Measurements from ENCODE around the gene PRM3.

The PRM3 gene

GRCh38 chr16:11272921-11273720 lies at the start of gene PRM3:
PRM3 (minus strand) TSS chr16:11273629; CDS start chr16:11273595, 34 bp downstream.
- no peak for DNase-seq (ENCODE audit: low read depth, low spot score)

GRCh38 chr16:11322823-11323222 lies 49.4 kb upstream of the PRM3 start:
- no peak for DNase-seq (ENCODE audit: low read depth, low spot score)

- no peak for DNase-seq (ENCODE audit: low read depth, low spot score)
Measured at GRCh38 chr16:11321662-11322061, 48.2 kb upstream of the PRM3 start.

GRCh38 chr16:11320170-11320569 lies 46.7 kb upstream of the PRM3 start:
- DNase-seq (ENCODE audit: low read depth, low spot score), result no peak

- no peak for DNase-seq (ENCODE audit: low read depth, low spot score)
Measured at GRCh38 chr16:11319529-11320146, 46.2 kb upstream of the PRM3 start.

- DNase-seq (ENCODE audit: low read depth, low spot score), result no peak
Measured at GRCh38 chr16:11318817-11319216, 45.4 kb upstream of the PRM3 start.

- no peak for DNase-seq (ENCODE audit: low read depth, low spot score)
Measured at GRCh38 chr16:11316331-11317015, 43.0 kb upstream of the PRM3 start.

- DNase-seq (ENCODE audit: low read depth, low spot score), result no peak
Measured at GRCh38 chr16:11315510-11315909, 42.1 kb upstream of the PRM3 start.

- no peak for DNase-seq (ENCODE audit: low read depth, low spot score)
Measured at GRCh38 chr16:11314309-11314894, 41.0 kb upstream of the PRM3 start.

- DNase-seq (ENCODE audit: low read depth, low spot score), result no peak
Measured at GRCh38 chr16:11313493-11314308, 40.3 kb upstream of the PRM3 start.

GRCh38 chr16:11312718-11313492 lies 39.5 kb upstream of the PRM3 start:
- DNase-seq (ENCODE audit: low read depth, low spot score), result no peak

- no peak for DNase-seq (ENCODE audit: low read depth, low spot score)
Measured at GRCh38 chr16:11310997-11311561, 37.6 kb upstream of the PRM3 start.

GRCh38 chr16:11310634-11310977 lies 37.2 kb upstream of the PRM3 start:
- no peak for DNase-seq (ENCODE audit: low read depth, low spot score)

- no peak for DNase-seq (ENCODE audit: low read depth, low spot score)
Measured at GRCh38 chr16:11309895-11310633, 36.6 kb upstream of the PRM3 start.

GRCh38 chr16:11308493-11309283 lies 35.3 kb upstream of the PRM3 start:
- no peak for DNase-seq (ENCODE audit: low read depth, low spot score)

- DNase-seq (ENCODE audit: low read depth, low spot score), result no peak
Measured at GRCh38 chr16:11307639-11308492, 34.4 kb upstream of the PRM3 start.

- DNase-seq (ENCODE audit: low read depth, low spot score), result no peak
Measured at GRCh38 chr16:11306997-11307638, 33.7 kb upstream of the PRM3 start.
